IPS DF 4.7 (cell line): Measurements from ENCODE around the gene LRBA.
"Not testable (repeated sequence)": the region's sequence is repeated elsewhere in the genome, so short reads cannot be mapped to it uniquely, and the experiment has no call there.

ENCODE experiments used
- DNase-seq: peaks from one replicate; pipeline ENCODE4 v3.0.0-alpha.2; 2013; ENCODE audit warnings: low spot score; ENCODE audit errors: extremely low read depth

LRBA gene

DNA sequence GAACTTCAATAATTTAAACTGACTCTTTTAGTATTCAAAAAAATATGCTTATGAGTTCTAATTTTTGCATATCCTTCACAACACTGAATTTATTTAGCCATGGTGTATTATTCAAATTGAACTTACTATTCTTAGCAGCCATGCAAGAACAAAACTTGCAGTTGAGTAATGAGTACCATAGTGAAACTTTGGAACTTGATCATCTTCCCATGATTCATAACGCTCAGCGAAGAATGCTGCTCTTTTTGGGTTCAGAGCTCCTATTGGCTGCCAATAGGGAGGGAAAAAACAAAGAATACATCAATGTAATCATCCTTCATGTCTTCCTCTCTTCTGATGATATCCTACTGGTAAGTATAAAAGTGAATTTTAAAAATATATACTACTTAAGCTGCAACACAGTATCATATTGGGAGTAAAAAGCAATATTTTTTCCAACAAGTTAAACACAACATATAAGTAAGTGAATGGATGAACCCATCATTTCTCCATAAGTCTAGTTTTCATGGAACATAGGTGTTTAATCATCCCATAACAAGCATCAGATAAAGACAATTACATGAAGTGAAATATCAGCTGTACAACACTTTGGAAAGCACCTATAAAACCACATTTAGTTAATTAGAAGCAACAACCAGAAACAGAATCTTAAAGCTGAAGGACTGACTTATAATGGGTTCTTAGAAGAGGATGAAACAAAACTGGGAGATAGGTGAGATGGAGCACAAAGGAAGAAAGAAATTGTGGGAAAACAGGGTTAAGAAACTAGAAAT is 578.3 kb downstream of the LRBA start:
- DNase-seq: no peak

DNA sequence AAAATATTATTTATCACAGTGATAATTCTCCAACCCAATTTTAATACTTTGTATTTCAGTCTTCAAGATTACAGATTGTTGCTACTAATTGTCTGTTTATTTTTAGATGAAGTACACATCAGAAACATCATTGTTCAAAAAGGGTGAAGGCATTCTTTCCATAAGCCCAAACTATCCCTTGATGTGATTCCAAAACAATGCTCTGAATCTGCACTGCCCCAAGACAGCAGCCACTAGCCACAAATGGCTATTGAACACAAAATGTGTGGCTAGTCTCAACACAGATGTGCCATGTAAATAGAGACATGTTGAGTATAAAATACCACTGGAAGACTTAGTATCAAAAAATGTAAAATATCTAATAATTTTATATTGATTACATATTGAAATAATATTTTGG is 583.9 kb downstream of the LRBA start:
- no peak for DNase-seq

DNA sequence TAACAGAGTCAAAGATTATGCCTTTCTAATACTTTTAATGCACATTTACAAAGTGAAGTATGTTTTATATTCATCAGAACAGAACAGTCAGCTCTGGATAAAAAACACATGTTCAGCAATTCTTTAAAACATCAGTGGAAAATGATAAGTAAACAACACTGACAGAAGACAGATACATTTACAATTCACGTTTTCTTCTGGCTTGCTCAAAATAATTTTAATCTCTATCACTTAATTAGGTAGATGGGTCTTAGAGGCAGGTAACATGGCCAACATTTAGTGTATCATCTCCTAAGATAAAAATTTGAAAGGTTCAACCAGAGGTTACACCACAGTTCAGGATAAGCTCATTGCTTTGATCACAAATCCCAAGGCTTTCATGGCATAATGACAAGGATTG is 589.9 kb downstream of the LRBA start:
- no peak for DNase-seq

DNA sequence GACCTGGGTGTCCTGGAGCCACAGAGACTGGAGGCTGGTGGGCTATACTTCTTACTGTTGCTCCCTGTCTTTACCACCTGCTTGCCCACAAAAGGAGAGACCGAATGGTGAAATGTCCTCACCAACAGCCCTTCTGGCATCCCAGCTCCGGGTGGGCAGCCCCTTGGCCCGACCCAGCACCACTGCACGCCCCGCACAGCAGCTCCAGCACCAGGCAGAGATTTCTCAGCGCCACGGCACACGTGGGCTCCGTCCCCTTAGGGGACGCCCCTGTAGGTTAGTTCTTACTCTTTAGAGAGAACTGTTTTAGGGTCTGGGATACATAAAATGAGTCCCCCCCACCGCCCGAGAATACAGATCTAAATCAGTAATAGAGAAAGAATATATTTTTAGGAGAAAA is 591.6 kb downstream of the LRBA start:
- DNase-seq: no peak

- DNase-seq: no peak
Measured at GRCh38 chr4:150423074-150423473, 592.0 kb downstream of the LRBA start.

GRCh38 chr4:150421612-150422011 is 593.5 kb downstream of the LRBA start:
- no peak for DNase-seq

DNA sequence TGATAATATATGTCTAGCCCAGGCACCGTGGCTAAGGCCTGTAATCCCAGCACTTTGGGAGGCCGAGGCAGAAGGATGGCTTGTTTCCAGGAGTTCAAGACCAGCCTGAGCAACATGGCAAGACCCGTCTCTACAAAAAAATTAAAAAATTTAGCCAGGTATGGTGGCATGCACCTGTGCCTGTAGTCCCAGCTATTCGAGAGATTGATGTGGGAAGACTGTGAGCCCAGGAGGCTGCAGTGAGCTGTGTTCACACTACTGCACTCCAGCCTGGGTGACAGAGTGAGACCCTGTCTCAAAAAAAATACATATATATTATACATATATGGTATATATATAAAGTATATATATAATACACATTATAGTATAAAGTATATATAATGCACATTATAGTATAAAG is 595.1 kb downstream of the LRBA start:
- DNase-seq: no peak

GRCh38 chr4:150418757-150419410 is 596.2 kb downstream of the LRBA start:
- DNase-seq: no peak

GRCh38 chr4:150415213-150415612 is 599.9 kb downstream of the LRBA start:
- no peak for DNase-seq

- no peak for DNase-seq
Measured at GRCh38 chr4:150411520-150411919, 603.6 kb downstream of the LRBA start.

GRCh38 chr4:150402871-150403272 is 612.2 kb downstream of the LRBA start:
- no peak for DNase-seq

GRCh38 chr4:150401083-150401687 is 613.9 kb downstream of the LRBA start:
- DNase-seq: no peak

- no peak for DNase-seq
Measured at GRCh38 chr4:150395872-150396271, 619.2 kb downstream of the LRBA start.

GRCh38 chr4:150394046-150394445 is 621.0 kb downstream of the LRBA start:
- no peak for DNase-seq

GRCh38 chr4:150391052-150391451 is 624.0 kb downstream of the LRBA start:
- no peak for DNase-seq

DNA sequence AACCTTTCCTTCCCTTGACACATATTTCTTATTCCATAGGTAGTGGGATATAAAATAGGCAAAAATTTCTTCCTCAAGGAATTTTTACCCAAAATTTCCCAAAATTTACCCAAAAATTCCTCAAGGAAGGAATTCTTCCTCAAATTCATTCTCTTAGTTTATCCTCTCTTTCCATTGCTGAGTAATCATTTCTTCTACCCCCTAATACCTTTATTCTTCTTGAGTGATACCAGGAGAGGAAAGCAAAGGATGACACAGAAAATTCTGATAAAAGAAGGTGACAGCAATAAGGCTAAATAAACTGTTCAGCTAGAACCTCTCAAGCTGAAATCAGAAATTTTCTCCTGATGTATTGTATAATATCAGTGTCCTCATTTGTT is 624.6 kb downstream of the LRBA start:
- DNase-seq: no peak

DNA sequence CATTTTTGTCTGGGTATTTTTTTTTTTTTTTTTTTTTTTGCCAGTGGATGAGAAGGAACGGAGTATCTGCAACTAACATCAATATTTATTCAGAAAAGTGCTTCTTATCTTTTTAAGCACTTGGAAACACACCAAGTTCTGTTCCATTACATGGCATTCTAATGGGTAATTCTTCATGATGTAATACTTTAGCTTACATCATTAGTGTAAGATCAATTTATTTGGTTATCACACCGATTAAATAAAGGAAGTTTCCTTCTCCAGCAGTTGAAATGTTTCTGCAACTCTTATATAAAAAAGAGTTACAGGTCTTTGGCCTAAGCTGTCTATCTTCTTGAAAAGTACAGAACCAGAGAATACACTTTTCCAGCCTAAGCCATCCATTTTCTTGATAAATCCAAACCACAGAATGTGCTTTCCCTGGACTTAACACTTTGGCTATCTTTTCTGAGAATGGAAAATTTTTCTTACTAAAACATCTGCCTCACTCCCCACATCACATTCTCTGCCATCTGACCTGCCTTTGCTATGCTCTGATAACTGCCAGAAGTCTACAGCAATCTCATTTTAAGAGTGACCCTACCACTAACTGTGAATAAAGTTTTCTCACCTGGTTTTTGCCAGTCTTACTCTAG is 625.1 kb downstream of the LRBA start:
- no peak for DNase-seq

DNA sequence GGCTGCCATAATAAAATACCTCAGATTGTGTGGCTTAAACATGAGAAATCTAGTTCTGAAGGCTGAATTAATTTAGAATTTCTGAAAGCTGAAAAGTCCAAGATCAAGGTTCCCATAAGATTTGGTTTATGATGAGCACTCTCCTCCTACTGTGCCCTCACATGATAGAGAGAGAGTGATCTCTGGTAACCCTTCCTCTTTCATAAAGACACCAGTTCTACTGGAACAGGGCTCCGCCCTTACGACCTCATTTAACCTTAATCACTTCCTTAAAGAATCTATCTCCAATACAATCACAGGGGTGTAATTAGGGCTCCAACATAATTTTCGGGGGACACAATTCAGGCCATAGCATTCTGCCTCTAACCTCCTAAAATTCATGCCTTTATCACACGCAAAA is 627.1 kb downstream of the LRBA start:
- DNase-seq: no peak

GRCh38 chr4:150386415-150386814 is 628.7 kb downstream of the LRBA start:
- not testable (repeated sequence) for DNase-seq

DNA sequence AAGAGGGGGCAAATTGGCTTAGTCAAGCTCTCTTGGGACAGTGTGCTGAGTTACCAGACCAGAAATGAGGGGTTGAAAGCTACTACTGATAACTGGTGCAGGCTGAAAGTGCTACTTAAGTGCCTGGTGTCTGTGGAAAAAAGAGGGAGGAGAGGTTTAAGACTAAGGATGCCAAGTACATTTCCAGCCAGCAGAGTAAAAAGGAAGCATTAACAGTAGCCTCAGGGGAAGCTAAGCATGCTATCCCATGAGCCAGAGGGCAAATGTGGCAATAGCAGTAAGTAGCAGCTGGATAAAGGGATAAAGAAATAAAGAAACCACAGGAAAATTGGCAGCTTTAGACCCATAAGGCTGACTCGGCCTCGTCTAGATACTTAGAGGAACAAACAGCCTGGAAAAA is 629.5 kb downstream of the LRBA start:
- DNase-seq: no peak

DNA sequence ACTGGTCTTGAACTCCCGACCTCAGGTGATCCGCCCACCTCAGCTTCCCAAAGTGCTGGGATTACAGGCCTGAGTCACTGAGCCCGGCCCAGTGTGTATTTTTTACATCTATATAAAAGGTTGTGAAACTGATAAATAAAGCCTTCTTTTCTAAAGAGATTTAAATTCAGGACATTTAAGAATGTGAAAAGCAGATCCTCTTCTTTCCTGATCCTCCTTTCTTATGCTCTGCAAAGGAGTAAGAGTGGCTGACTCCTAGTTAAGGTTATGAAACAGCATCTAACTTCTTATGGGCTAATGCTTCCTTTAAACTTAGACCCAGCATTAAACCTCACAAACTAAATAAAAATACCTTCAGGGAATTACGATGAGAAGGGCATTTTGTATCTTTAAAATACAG is 630.8 kb downstream of the LRBA start:
- no peak for DNase-seq

DNA sequence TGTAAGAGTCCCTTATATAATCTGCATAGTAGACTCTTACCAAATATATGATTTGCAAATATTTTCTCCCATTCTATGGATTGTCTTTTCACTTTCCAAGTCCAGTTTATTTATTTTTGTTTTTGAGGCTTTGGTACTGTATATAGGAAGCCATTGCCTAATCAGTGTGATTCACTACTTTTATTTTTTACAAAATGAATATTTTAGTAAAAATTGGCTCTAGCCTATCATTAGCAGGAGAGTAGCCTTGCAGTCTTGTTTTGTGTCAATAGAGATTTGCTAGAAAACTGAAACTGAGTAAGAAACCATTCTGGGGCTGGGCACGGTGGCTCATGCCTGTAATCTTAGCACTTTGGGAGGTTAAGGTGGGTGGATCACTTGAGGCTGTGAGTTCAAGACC is 633.1 kb downstream of the LRBA start:
- no peak for DNase-seq
